Colonic mucosa (tissue), 4 donors: ENCODE data around the gene CCDC148. TPM values are rescaled to one million over a fixed set of nuclear protein-coding genes. Genes with fewer than 3 reads are reported as not detected.

ENCODE experiments used
- DNase-seq: peaks from one replicate; pipeline ENCODE4 v3.0.0-alpha.2; 2020
- H3K27ac ChIP-seq: fragments of 200-600 bp; one replicate; pipeline ENCODE4 v1.8.0; 2021
- H3K27me3 ChIP-seq: fragments of 200-600 bp; one replicate; pipeline ENCODE4 v1.8.0; 2021
- H3K36me3 ChIP-seq: fragments of 200-600 bp; one replicate; pipeline ENCODE4 v1.8.0; 2021
- H3K4me1 ChIP-seq: fragments of 200-600 bp; one replicate; pipeline ENCODE4 v1.8.0; 2021; ENCODE audit warnings: mild to moderate bottlenecking
- H3K4me3 ChIP-seq: fragments of 200-600 bp; one replicate; pipeline ENCODE4 v1.8.0; 2021
- H3K9ac ChIP-seq, 2 donors: one replicate each; pipeline ENCODE4 v1.7.0; 2013; ENCODE audit warnings: control low read depth in 2 of 2, low read depth in 2 of 2, low read length in 2 of 2
- H3K9me3 ChIP-seq: fragments of 200-600 bp; one replicate; pipeline ENCODE4 v1.8.0; 2021
- intact Hi-C: fragments of 100-400 bp; cut with DNase I; formaldehyde crosslinking; loops from one replicate; pipeline ENCODE4 v1.14.1; 2022
- total RNA-seq, 2 donors: library from RNA; stranded (reverse); fragmentation: NEBNext Ultra II Directional in 1 of 2; extraction: Animal tissue kit (Norgen Biotek cat#: 25700) in 1 of 2; gene quantifications; one replicate each; pipeline ENCODE4 v1.2.1, GENCODE V29; 2021
- TF ChIP-seq, protein P1 (sequence below): fragments of 200-600 bp; IDR thresholded peaks from one replicate; pipeline ENCODE4 v1.8.0; 2022; ENCODE audit warnings: antibody characterized with exemption, mild to moderate bottlenecking
- donor health status: healthy.
- donor health status: DM: no; HTN: no; CAD: no.
- donor health status: DM: no; HTN: no; CAD: no.

Gene CCDC148
- total RNA-seq, 2 donors from 2014 or later = 0.13 to 0.49 TPM

DNA sequence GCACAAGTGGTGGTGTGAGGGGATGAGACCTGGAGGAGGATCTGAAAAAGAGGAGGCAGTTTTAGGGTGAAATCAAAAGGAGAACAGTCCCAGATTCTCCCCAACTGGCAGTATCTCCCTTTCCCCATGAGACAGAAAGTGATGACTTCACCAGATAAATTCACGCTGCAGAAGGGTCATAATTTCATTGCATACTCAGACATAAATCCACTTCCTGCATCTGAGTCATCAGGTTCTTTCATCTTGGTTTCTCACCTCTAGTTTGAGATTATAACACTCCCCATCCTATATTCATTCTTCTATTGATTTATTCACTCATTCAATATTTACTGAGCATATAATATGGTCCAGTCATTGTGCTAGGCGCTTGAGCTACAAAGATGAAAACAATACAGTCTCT is 64.7 kb downstream of the CCDC148 start:
- Histone ChIP-seq H3K27me3 (no peaks in the 10 kb centered on the region), H3K36me3 (no peaks in the 10 kb centered on the region), H3K9ac (no peak overlapping the region), H3K4me1 (no peaks in the 10 kb centered on the region), H3K4me3 (no peak overlapping the region), H3K9me3 (no peaks in the 10 kb centered on the region), H3K27ac (no peak overlapping the region)
- TF ChIP-seq, protein P1, sequence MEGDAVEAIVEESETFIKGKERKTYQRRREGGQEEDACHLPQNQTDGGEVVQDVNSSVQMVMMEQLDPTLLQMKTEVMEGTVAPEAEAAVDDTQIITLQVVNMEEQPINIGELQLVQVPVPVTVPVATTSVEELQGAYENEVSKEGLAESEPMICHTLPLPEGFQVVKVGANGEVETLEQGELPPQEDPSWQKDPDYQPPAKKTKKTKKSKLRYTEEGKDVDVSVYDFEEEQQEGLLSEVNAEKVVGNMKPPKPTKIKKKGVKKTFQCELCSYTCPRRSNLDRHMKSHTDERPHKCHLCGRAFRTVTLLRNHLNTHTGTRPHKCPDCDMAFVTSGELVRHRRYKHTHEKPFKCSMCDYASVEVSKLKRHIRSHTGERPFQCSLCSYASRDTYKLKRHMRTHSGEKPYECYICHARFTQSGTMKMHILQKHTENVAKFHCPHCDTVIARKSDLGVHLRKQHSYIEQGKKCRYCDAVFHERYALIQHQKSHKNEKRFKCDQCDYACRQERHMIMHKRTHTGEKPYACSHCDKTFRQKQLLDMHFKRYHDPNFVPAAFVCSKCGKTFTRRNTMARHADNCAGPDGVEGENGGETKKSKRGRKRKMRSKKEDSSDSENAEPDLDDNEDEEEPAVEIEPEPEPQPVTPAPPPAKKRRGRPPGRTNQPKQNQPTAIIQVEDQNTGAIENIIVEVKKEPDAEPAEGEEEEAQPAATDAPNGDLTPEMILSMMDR = no peak
- intact Hi-C loops = no loop called here
- no peak for DNase-seq

DNA sequence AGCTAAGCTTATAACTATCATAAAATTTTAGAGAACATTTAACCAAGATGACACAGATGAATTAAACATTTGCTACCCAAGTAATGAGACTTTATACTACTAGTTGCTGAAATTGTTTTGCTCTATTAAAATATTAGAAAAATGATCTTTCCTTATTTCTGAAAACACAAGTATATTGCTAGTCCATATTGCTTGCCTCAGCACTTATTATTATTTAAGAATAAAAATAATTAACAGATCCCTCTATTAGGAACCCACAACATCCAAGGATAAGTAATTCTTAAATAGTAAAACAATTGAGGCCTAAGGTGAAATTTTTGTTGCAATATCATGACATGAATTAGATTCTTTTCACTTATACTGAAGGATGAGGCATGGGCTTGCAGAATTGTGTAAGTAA is 65.2 kb downstream of the CCDC148 start:
- Histone ChIP-seq H3K4me3 (no peak overlapping the region), H3K9me3 (no peaks in the 10 kb centered on the region), H3K27ac (no peak overlapping the region), H3K36me3 (no peaks in the 10 kb centered on the region), H3K27me3 (no peaks in the 10 kb centered on the region), H3K9ac (no peak overlapping the region), H3K4me1 (no peaks in the 10 kb centered on the region)
- DNase-seq = no peak
- intact Hi-C loops = no loop called here
- TF ChIP-seq, protein P1 = no peak

DNA sequence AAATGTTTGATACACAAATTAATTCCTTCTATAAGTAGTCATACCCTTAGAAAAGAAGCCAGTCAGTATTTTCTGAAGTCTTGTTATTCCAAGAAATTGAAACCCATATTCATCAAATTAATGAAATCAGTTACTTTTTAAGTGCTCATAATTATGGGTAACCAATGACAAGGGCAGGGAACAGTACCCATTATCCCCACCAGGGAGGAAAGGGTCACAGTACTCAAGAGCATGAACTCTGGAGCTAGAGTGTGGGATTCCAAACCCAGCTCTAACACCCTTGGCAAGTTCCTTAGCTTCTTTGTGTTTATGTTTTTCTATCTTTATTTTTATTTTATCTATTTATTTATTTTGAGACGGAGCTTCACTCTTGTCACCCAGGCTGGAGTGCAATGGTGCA is 68.4 kb downstream of the CCDC148 start:
- TF ChIP-seq, protein P1 = no peak
- Histone ChIP-seq H3K27me3 (no peaks in the 10 kb centered on the region), H3K36me3 (no peaks in the 10 kb centered on the region), H3K4me1 (no peaks in the 10 kb centered on the region), H3K4me3 (no peak overlapping the region), H3K9ac (no peak overlapping the region), H3K9me3 (no peaks in the 10 kb centered on the region), H3K27ac (no peak overlapping the region)
- DNase-seq = no peak
- intact Hi-C loops = no loop called here

DNA sequence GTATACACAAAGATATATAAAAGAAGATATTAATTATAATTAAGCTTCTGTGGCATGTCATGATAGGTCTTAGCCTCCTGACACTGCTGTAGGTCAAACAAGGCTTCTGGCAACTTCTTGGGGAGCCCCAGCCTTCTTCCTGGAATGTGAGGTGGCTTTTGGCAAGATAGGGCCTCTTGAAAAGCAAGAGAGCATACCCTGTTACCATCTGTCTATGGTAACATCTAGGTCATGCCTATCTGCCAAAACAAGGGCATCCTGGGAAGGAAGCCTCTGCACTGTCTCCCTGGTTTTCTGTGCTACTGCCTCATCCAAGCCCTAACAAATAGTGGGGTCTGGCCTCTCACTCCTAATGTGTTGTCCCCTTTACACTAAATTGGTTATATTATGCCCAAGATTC is 70.9 kb downstream of the CCDC148 start:
- intact Hi-C loops = no loop called here
- Histone ChIP-seq H3K9me3 (no peaks in the 10 kb centered on the region), H3K36me3 (no peaks in the 10 kb centered on the region), H3K4me3 (no peak overlapping the region), H3K27me3 (no peaks in the 10 kb centered on the region), H3K9ac (no peak overlapping the region), H3K4me1 (no peaks in the 10 kb centered on the region), H3K27ac (no peak overlapping the region)
- no peak for DNase-seq
- TF ChIP-seq, protein P1 = no peak

DNA sequence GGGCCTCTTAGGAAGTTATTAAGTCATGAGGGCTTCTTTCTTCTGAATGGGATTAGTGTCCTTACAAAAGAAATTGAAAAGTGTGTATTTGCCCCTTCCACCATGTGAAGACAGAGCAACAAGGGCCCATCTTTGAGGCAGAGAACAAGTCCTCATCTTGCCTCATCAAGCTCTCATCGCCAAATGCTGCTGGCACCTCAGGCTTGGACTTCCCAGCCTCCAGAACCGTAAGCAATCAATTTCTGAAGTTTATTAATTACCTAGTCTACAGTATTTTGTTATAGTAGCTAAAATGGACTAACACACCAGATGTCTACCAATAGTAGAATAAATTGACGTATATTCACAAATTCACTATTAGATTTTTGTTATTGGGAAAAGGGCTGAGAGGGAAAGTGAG is 74.6 kb downstream of the CCDC148 start:
- Histone ChIP-seq H3K9ac (no peak overlapping the region), H3K27me3 (no peaks in the 10 kb centered on the region), H3K4me3 (no peak overlapping the region), H3K27ac (no peak overlapping the region), H3K4me1 (no peaks in the 10 kb centered on the region), H3K36me3 (no peaks in the 10 kb centered on the region), H3K9me3 (no peaks in the 10 kb centered on the region)
- TF ChIP-seq, protein P1 = no peak
- intact Hi-C loops = no loop called here
- DNase-seq = no peak

DNA sequence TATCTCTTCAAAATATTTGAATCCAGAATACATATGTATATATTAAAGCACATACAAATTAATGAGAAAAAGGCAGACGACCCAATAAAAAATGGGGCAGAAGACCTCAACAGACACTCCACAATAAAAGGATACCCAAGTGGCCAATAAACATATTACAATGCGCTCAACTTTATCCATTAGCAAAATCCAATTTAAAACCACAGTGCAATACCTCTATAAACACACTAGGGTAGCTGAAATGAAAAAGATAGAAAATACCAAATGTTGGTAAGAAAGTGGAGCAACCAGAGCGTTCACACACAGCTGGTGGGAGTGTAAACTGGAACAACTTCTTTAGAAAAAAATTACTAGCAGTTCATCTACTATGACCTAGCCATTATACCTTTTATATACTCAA is 75.3 kb downstream of the CCDC148 start:
- H3K4me3 ChIP-seq = no peak overlapping the region
- TF ChIP-seq, protein P1 = no peak
- no peaks in the 10 kb centered on the region for H3K27me3 ChIP-seq
- H3K36me3 ChIP-seq = no peaks in the 10 kb centered on the region
- intact Hi-C loops = no loop called here
- no peak overlapping the region for H3K9ac ChIP-seq
- DNase-seq = no peak
- H3K27ac ChIP-seq = no peak overlapping the region
- H3K9me3 ChIP-seq = no peaks in the 10 kb centered on the region
- H3K4me1 ChIP-seq = no peaks in the 10 kb centered on the region
